H9 (cell line): ENCODE measurements around the gene SETBP1. TPM values are rescaled to one million over a fixed set of nuclear protein-coding genes. Genes with fewer than 3 reads are reported as not detected.

Source experiments
- DNase-seq: peaks from one replicate; pipeline ENCODE4 v3.0.0-alpha.2; 2017
- H2AFZ ChIP-seq: one replicate; pipeline ENCODE4 v1.6.1; 2013; ENCODE audit warnings: mild to moderate bottlenecking, low read length, control low read depth, moderate library complexity
- H2AK5ac ChIP-seq: 2 replicates; pipeline ENCODE4 v1.6.1; 2013; ENCODE audit warnings: low read length, control low read depth, mixed read lengths; ENCODE audit not compliant: insufficient read length
- H2BK120ac ChIP-seq: one replicate; pipeline ENCODE4 v1.6.1; 2013; ENCODE audit warnings: low read depth, mild to moderate bottlenecking, low read length, control low read depth, inconsistent platforms; ENCODE audit not compliant: poor library complexity, severe bottlenecking
- H2BK12ac ChIP-seq: 2 replicates; pipeline ENCODE4 v1.6.1; 2013; ENCODE audit warnings: low read length, control low read depth, mixed read lengths, low read depth; ENCODE audit not compliant: insufficient read length
- H2BK15ac ChIP-seq: 2 replicates; pipeline ENCODE4 v1.6.1; 2013; ENCODE audit warnings: low read depth, low read length, control low read depth
- H2BK20ac ChIP-seq: one replicate; pipeline ENCODE4 v1.6.1; 2013; ENCODE audit warnings: low read depth, mild to moderate bottlenecking, low read length, control low read depth, inconsistent platforms; ENCODE audit not compliant: poor library complexity, severe bottlenecking
- H2BK5ac ChIP-seq: 2 replicates; pipeline ENCODE4 v1.6.1; 2013; ENCODE audit warnings: low read length, control low read depth, mixed read lengths; ENCODE audit not compliant: insufficient read length
- H3K14ac ChIP-seq: 2 replicates; pipeline ENCODE4 v1.6.1; 2013; ENCODE audit warnings: low read length, control low read depth; ENCODE audit not compliant: insufficient read depth
- H3K18ac ChIP-seq: 2 replicates; pipeline ENCODE4 v1.6.1; 2013; ENCODE audit warnings: low read depth, mild to moderate bottlenecking, mixed read lengths, low read length, control low read depth; ENCODE audit not compliant: insufficient read length
- H3K23ac ChIP-seq: 2 replicates; pipeline ENCODE4 v1.6.1; 2013; ENCODE audit warnings: low read length, control low read depth, mixed read lengths, low read depth; ENCODE audit not compliant: insufficient read length
- H3K23me2 ChIP-seq: 2 replicates; pipeline ENCODE4 v1.6.1; 2013; ENCODE audit warnings: low read depth, mild to moderate bottlenecking, mixed read lengths, low read length, control low read depth; ENCODE audit not compliant: insufficient read length, poor library complexity, severe bottlenecking
- H3K27ac ChIP-seq: 2 replicates; pipeline ENCODE4 v1.5.1; 2013; ENCODE audit warnings: low read length, control low read depth, mixed read lengths, low read depth; ENCODE audit not compliant: insufficient read length
- H3K27me3 ChIP-seq: 2 replicates; pipeline ENCODE4 v1.6.1; 2013; ENCODE audit warnings: low read length, control low read depth, inconsistent platforms; ENCODE audit not compliant: insufficient read depth
- H3K4ac ChIP-seq: 2 replicates; pipeline ENCODE4 v1.6.1; 2013; ENCODE audit warnings: low read depth, mild to moderate bottlenecking, control low read depth, inconsistent platforms, low read length, moderate library complexity
- H3K4me1 ChIP-seq: 2 replicates; pipeline ENCODE4 v1.6.1; 2013; ENCODE audit warnings: low read length, control low read depth, inconsistent platforms; ENCODE audit not compliant: insufficient read depth
- H3K4me2 ChIP-seq: 2 replicates; pipeline ENCODE4 v1.6.1; 2013; ENCODE audit warnings: low read length, control low read depth, mixed read lengths; ENCODE audit not compliant: insufficient read length, insufficient read depth
- H3K56ac ChIP-seq: 2 replicates; pipeline ENCODE4 v1.6.1; 2013; ENCODE audit warnings: low read depth, mild to moderate bottlenecking, mixed read lengths, low read length, control low read depth; ENCODE audit not compliant: insufficient read length
- H3K79me1 ChIP-seq: 2 replicates; pipeline ENCODE4 v1.6.1; 2013; ENCODE audit warnings: low read depth, mild to moderate bottlenecking, moderate library complexity, low read length, control low read depth, inconsistent platforms; ENCODE audit not compliant: insufficient read depth, poor library complexity, severe bottlenecking
- H3K79me2 ChIP-seq: 2 replicates; pipeline ENCODE4 v1.6.1; 2013; ENCODE audit warnings: low read length, control low read depth, inconsistent platforms; ENCODE audit not compliant: insufficient read depth
- H3K9ac ChIP-seq: 2 replicates; pipeline ENCODE4 v1.6.1; 2013; ENCODE audit warnings: low read length, control low read depth, mixed read lengths; ENCODE audit not compliant: insufficient read length; ENCODE audit errors: extremely low read depth
- H3K9me3 ChIP-seq: one replicate; pipeline ENCODE4 v1.6.1; 2013; ENCODE audit warnings: low read depth, low read length, inconsistent platforms; ENCODE audit not compliant: control insufficient read depth
- H3T11ph ChIP-seq: one replicate; pipeline ENCODE4 v1.6.1; 2013; ENCODE audit warnings: mild to moderate bottlenecking, low read length, control low read depth, inconsistent platforms
- H4K20me1 ChIP-seq: one replicate; pipeline ENCODE4 v1.6.1; 2013; ENCODE audit not compliant: control insufficient read depth, insufficient read length, insufficient read depth
- H4K5ac ChIP-seq: 2 replicates; pipeline ENCODE4 v1.6.1; 2013; ENCODE audit warnings: low read depth, mild to moderate bottlenecking, mixed read lengths, low read length, control low read depth; ENCODE audit not compliant: insufficient read length
- H4K8ac ChIP-seq: replicated peaks from 2 replicates; pipeline ENCODE4 v1.6.1; 2013; ENCODE audit warnings: low read length, control low read depth, mixed read lengths, low read depth; ENCODE audit not compliant: insufficient read length
- H4K91ac ChIP-seq: 2 replicates; pipeline ENCODE4 v1.6.1; 2013; ENCODE audit warnings: low read depth, mild to moderate bottlenecking, moderate library complexity, mixed read lengths, low read length, control low read depth; ENCODE audit not compliant: insufficient read length
- H3K27ac Mint-ChIP-seq, 3 experiments: 2 replicates in 2 of 3; 3 replicates in 1 of 3; pipeline ENCODE4 v1.8.0; 2020 to 2021; ENCODE audit warnings: mixed read lengths in 3 of 3, mild to moderate bottlenecking in 1 of 3, moderate library complexity in 1 of 3
- H3K27me3 Mint-ChIP-seq: 2 replicates; pipeline ENCODE4 v1.8.0; 2021; ENCODE audit warnings: low read depth, mild to moderate bottlenecking, moderate library complexity, mixed read lengths
- H3K36me3 Mint-ChIP-seq, 3 experiments: 2 replicates in 2 of 3; 3 replicates in 1 of 3; pipeline ENCODE4 v1.8.0; 2020 to 2021; ENCODE audit warnings: low read depth in 3 of 3, mixed read lengths in 3 of 3; ENCODE audit not compliant: insufficient read depth in 1 of 3
- H3K4me1 Mint-ChIP-seq, 2 experiments: 2 replicates each; pipeline ENCODE4 v1.8.0; 2020; ENCODE audit warnings: mixed read lengths in 2 of 2
- H3K4me3 Mint-ChIP-seq, 2 experiments: 2 replicates in 1 of 2; 3 replicates in 1 of 2; pipeline ENCODE4 v1.8.0; 2020 to 2021; ENCODE audit warnings: mild to moderate bottlenecking in 2 of 2, mixed read lengths in 2 of 2, moderate library complexity in 1 of 2
- H3K9me3 Mint-ChIP-seq, 2 experiments: 2 replicates in 1 of 2; 3 replicates in 1 of 2; pipeline ENCODE4 v1.8.0; 2020; ENCODE audit warnings: mild to moderate bottlenecking in 2 of 2, mixed read lengths in 2 of 2, moderate library complexity in 1 of 2
- WGBS: extraction: QIAGEN DNeasy Blood & Tissue Kit; methylation state at CpG from one replicate; pipeline ENCODE4 v1.1.7; 2013; ENCODE audit warnings: missing lambda C conversion rate, low lambda C conversion rate, mixed read lengths; ENCODE audit not compliant: insufficient read length; ENCODE audit errors: extremely low coverage; 5-methylcytosine and 5-hydroxymethylcytosine counted together
- total RNA-seq: library from RNA; stranded (reverse); gene quantifications from 2 replicates; pipeline ENCODE4 v1.2.1, GENCODE V29; 2021
- TF ChIP-seq, protein P1 (sequence below): fragments of 200-600 bp; sonication (generic); conservative IDR thresholded peaks from 3 replicates; pipeline ENCODE4 v1.8.0; 2021; ENCODE audit warnings: antibody characterized with exemption, mild to moderate bottlenecking

The SETBP1 gene
- total RNA-seq, 1 experiment from 2014 or later: 4.6 TPM

DNA sequence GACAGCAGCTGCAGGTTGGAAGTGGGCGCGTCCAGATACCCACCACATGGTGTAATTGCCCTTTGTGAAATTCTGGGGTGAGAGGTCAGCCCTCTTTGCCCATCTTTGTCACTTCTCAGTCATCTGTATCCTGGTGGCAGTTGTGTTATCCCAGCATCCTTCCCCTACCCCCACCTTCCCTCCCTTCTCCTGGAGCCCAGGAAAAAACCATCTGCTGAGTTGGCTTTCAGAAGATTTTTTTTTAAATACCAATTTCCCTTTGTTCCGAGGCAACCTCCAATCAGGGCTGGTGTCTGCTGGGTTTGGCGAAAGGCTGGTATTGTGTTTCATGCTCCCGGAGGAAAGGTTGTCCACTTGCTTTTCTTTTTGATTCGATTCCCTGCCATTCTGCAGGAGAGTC is 35.2 kb downstream of the SETBP1 start:
- Histone ChIP-seq H3K27me3 (no peaks in the 10 kb centered on the region), H2BK15ac (no peak overlapping the region), H3K9ac (no peak overlapping the region), H2BK12ac (no peak overlapping the region), H3K23ac (no peak overlapping the region), H3K4me1 (peaks cover 9% of the 10 kb centered on the region), H4K8ac (no peak overlapping the region), H2BK120ac (no peak overlapping the region), H4K20me1 (no peaks in the 10 kb centered on the region), H3K79me2 (no peaks in the 10 kb centered on the region), H3K4me2 (no peak overlapping the region), H3K18ac (no peak overlapping the region), H2BK5ac (no peak overlapping the region), H3T11ph (no peak overlapping the region), H3K23me2 (no peaks in the 10 kb centered on the region), H3K79me1 (no peaks in the 10 kb centered on the region), H3K9me3 (no peaks in the 10 kb centered on the region), H2BK20ac (no peak overlapping the region), H3K4ac (no peak overlapping the region), H3K27ac (no peak overlapping the region), H3K56ac (no peak overlapping the region), H4K5ac (no peak overlapping the region), H3K14ac (no peak overlapping the region), H2AFZ (no peak overlapping the region), H4K91ac (no peak overlapping the region), H2AK5ac (no peak overlapping the region)
- no CpG with 5 or more reads among the region's 6 CpGs for WGBS
- TF ChIP-seq, protein P1, sequence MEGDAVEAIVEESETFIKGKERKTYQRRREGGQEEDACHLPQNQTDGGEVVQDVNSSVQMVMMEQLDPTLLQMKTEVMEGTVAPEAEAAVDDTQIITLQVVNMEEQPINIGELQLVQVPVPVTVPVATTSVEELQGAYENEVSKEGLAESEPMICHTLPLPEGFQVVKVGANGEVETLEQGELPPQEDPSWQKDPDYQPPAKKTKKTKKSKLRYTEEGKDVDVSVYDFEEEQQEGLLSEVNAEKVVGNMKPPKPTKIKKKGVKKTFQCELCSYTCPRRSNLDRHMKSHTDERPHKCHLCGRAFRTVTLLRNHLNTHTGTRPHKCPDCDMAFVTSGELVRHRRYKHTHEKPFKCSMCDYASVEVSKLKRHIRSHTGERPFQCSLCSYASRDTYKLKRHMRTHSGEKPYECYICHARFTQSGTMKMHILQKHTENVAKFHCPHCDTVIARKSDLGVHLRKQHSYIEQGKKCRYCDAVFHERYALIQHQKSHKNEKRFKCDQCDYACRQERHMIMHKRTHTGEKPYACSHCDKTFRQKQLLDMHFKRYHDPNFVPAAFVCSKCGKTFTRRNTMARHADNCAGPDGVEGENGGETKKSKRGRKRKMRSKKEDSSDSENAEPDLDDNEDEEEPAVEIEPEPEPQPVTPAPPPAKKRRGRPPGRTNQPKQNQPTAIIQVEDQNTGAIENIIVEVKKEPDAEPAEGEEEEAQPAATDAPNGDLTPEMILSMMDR: no peak
- peaks cover 0 to 16% (median 2%) of the 10 kb centered on the region in 3 experiments; a peak in 5 of 7 replicates for H3K36me3 Mint-ChIP-seq
- H3K27me3 Mint-ChIP-seq: no peaks in the 10 kb centered on the region
- peaks cover 26 to 36% of the 10 kb centered on the region in 2 experiments for H3K4me1 Mint-ChIP-seq
- peak overlapping the region; percentile 71 to 85 (median 82); a peak in 4 of 7 replicates for H3K27ac Mint-ChIP-seq
- DNase-seq: no peak
- peak overlapping the region in 1 of 2 experiments; percentile 59; a peak in 1 of 5 replicates for H3K4me3 Mint-ChIP-seq
- no peaks in the 10 kb centered on the region for H3K9me3 Mint-ChIP-seq
